HL-60 (cell line): ENCODE results near the gene MCM5.

ENCODE experiments used
- DNase-seq, 2 experiments: peaks; one replicate each; pipeline ENCODE4 v3.0.0-alpha.2; 2010 to 2020; ENCODE audit warnings: low read depth in 1 of 2, low spot score in 1 of 2
- H3K27ac ChIP-seq: fragments of 250-450 bp; sonication (Bioruptor Pico); replicated peaks from 2 replicates; pipeline ENCODE4 v1.5.1; 2020; ENCODE audit warnings: mild to moderate bottlenecking, moderate library complexity
- H3K27me3 ChIP-seq: fragments of 250-450 bp; sonication (Bioruptor Pico); 2 replicates; pipeline ENCODE4 v1.5.1; 2021; ENCODE audit warnings: mild to moderate bottlenecking, moderate library complexity; ENCODE audit not compliant: insufficient read depth, poor library complexity, severe bottlenecking
- H3K4me3 ChIP-seq: replicated peaks from 2 replicates; pipeline ENCODE4 v1.5.1; 2011; ENCODE audit warnings: mild to moderate bottlenecking, control low read depth, low read length; ENCODE audit not compliant: insufficient read depth
- CTCF ChIP-seq: IDR thresholded peaks from one replicate; pipeline ENCODE4 v1.5.1; 2011; ENCODE audit warnings: low read length, control low read depth, inconsistent platforms; ENCODE audit not compliant: insufficient read depth
- GABPA ChIP-seq: IDR thresholded peaks from 2 replicates; pipeline ENCODE4 v1.6.1; 2012; ENCODE audit warnings: low read depth
- POLR2AphosphoS5 ChIP-seq: IDR thresholded peaks from 2 replicates; pipeline ENCODE4 v1.6.1; 2012; ENCODE audit warnings: low read depth
- REST ChIP-seq: IDR thresholded peaks from 2 replicates; pipeline ENCODE4 v1.6.1; 2012; ENCODE audit warnings: low read depth; ENCODE audit not compliant: insufficient replicate concordance
- SPI1 ChIP-seq: IDR thresholded peaks from 2 replicates; pipeline ENCODE4 v1.6.1; 2012; ENCODE audit warnings: low read depth, mild to moderate bottlenecking, borderline replicate concordance

MCM5 gene

GRCh38 chr22:35445933-35446332, 46.0 kb downstream of the MCM5 start:
- DNase-seq: no peak
- no peak overlapping the region for H3K27ac ChIP-seq
- no peak for TF ChIP-seq GABPA
- no peak for TF ChIP-seq REST
- no peak for TF ChIP-seq CTCF
- TF ChIP-seq SPI1: no peak
- TF ChIP-seq POLR2AphosphoS5: no peak
- H3K4me3 ChIP-seq: no peak overlapping the region
- H3K27me3 ChIP-seq: no peaks in the 10 kb centered on the region

- no peak overlapping the region for H3K27ac ChIP-seq
- no peaks in the 10 kb centered on the region for H3K27me3 ChIP-seq
- no peak for DNase-seq
- no peak for TF ChIP-seq CTCF
- no peak for TF ChIP-seq GABPA
- no peak for TF ChIP-seq SPI1
- TF ChIP-seq REST: no peak
- no peak for TF ChIP-seq POLR2AphosphoS5
- H3K4me3 ChIP-seq: no peak overlapping the region
Measured at GRCh38 chr22:35446365-35446764, 46.4 kb downstream of the MCM5 start.

GRCh38 chr22:35448523-35448922, 48.6 kb downstream of the MCM5 start:
- no peak for TF ChIP-seq POLR2AphosphoS5
- TF ChIP-seq CTCF: no peak
- TF ChIP-seq SPI1: no peak
- no peak for TF ChIP-seq GABPA
- no peak for TF ChIP-seq REST
- no peak for DNase-seq
- H3K27me3 ChIP-seq: no peaks in the 10 kb centered on the region
- no peak overlapping the region for H3K4me3 ChIP-seq
- no peak overlapping the region for H3K27ac ChIP-seq
